NCI-H345 treated with DMSO at 0.1 percent for 48 hours (cell line): ENCODE measurements around the gene NELFE.
A peak's percentile ranks its signal among the peaks of the same experiment; 100 is the strongest.
"Not testable (repeated sequence)": the region's sequence is repeated elsewhere in the genome, so short reads cannot be mapped to it uniquely, and the experiment has no call there.

Experiments used
- DNase-seq: peaks from one replicate; lab custom pipeline; 2025; ENCODE audit not compliant: unreplicated experiment; lab: John Stamatoyannopoulos, UW

Gene NELFE

GRCh38 chr6:31958741-31959739 lies at the start of gene NELFE, which contains the start of gene SKIC2:
TSS of gene NELFE (minus strand) at chr6:31958971. CDS start at chr6:31958446, 525 bp downstream.
TSS of gene SKIC2 (plus strand) at chr6:31959175. CDS start at chr6:31959193, 18 bp downstream.
- DNase-seq, result peak; percentile 90

- not testable (repeated sequence) for DNase-seq
Measured at GRCh38 chr6:32008037-32008436, 49.3 kb upstream of the NELFE start.

GRCh38 chr6:32007086-32007485 lies 48.3 kb upstream of the NELFE start:
- not testable (repeated sequence) for DNase-seq

- not testable (repeated sequence) for DNase-seq
Measured at GRCh38 chr6:32005991-32006529, 47.3 kb upstream of the NELFE start.

- not testable (repeated sequence) for DNase-seq
Measured at GRCh38 chr6:32005538-32005880, 46.7 kb upstream of the NELFE start.

- DNase-seq, result peak; percentile 20
Measured at GRCh38 chr6:32004864-32005537, 46.2 kb upstream of the NELFE start.

- not testable (repeated sequence) for DNase-seq
Measured at GRCh38 chr6:32004393-32004792, 45.6 kb upstream of the NELFE start.

GRCh38 chr6:32003301-32003700 lies 44.5 kb upstream of the NELFE start:
- not testable (repeated sequence) for DNase-seq

GRCh38 chr6:32002546-32003268 lies 43.9 kb upstream of the NELFE start:
- DNase-seq, result not testable (repeated sequence)

GRCh38 chr6:31996385-31996784 lies 37.6 kb upstream of the NELFE start:
- DNase-seq, result not testable (repeated sequence)

GRCh38 chr6:31994421-31994820 lies 35.6 kb upstream of the NELFE start:
- DNase-seq, result not testable (repeated sequence)

GRCh38 chr6:31989363-31989762 lies 30.6 kb upstream of the NELFE start:
- not testable (repeated sequence) for DNase-seq

GRCh38 chr6:31981744-31982143 lies 23.0 kb upstream of the NELFE start, which contains the start of gene C4A:
TSS of gene C4A (plus strand) at chr6:31982057. CDS start at chr6:31982108, 51 bp downstream.
- not testable (repeated sequence) for DNase-seq

- not testable (repeated sequence) for DNase-seq
Measured at GRCh38 chr6:31980998-31981397, 22.2 kb upstream of the NELFE start.

GRCh38 chr6:31980195-31980876 lies 21.6 kb upstream of the NELFE start:
- not testable (repeated sequence) for DNase-seq

- no peak for DNase-seq
Measured at GRCh38 chr6:31979238-31979898, 20.6 kb upstream of the NELFE start.

GRCh38 chr6:31978831-31979230 lies 20.1 kb upstream of the NELFE start:
- no peak for DNase-seq

GRCh38 chr6:31977816-31978431 lies 19.2 kb upstream of the NELFE start:
- no peak for DNase-seq

- DNase-seq, result not testable (repeated sequence)
Measured at GRCh38 chr6:31976065-31976464, 17.3 kb upstream of the NELFE start.
